Fibroblast of gingiva (primary cell): ENCODE results near the gene MORN1.

Experiments
- DNase-seq: peaks from one replicate; pipeline ENCODE4 v3.0.0-alpha.2; 2011; ENCODE audit warnings: low read depth

Gene MORN1

GRCh38 chr1:2373551-2374251 lies 17.7 kb downstream of the MORN1 start:
- no peak for DNase-seq

- no peak for DNase-seq
These were observed 18.5 kb downstream of the MORN1 start for GRCh38 chr1:2372551-2373490.

GRCh38 chr1:2368053-2368744 lies 23.2 kb downstream of the MORN1 start:
- no peak for DNase-seq

- DNase-seq, result no peak
These were observed 27.4 kb downstream of the MORN1 start for GRCh38 chr1:2363847-2364513.

- DNase-seq, result no peak
These were observed 30.6 kb downstream of the MORN1 start for GRCh38 chr1:2360588-2361364.

- DNase-seq, result no peak
These were observed 32.4 kb downstream of the MORN1 start for GRCh38 chr1:2358651-2359640.

GRCh38 chr1:2358072-2358471 lies 33.3 kb downstream of the MORN1 start:
- DNase-seq, result no peak

GRCh38 chr1:2356911-2357845 lies 34.2 kb downstream of the MORN1 start:
- DNase-seq, result no peak

GRCh38 chr1:2356401-2356800 lies 35.0 kb downstream of the MORN1 start:
- DNase-seq, result no peak

GRCh38 chr1:2355373-2356261 lies 35.7 kb downstream of the MORN1 start:
- DNase-seq, result no peak

GRCh38 chr1:2354511-2355372 lies 36.6 kb downstream of the MORN1 start:
- no peak for DNase-seq

GRCh38 chr1:2353551-2354438 lies 37.6 kb downstream of the MORN1 start:
- no peak for DNase-seq

- DNase-seq, result no peak
These were observed 38.3 kb downstream of the MORN1 start for GRCh38 chr1:2352897-2353550.

GRCh38 chr1:2352341-2352896 lies 38.9 kb downstream of the MORN1 start:
- no peak for DNase-seq

GRCh38 chr1:2351723-2352122 lies 39.6 kb downstream of the MORN1 start:
- no peak for DNase-seq
